ENCODE results near the gene SSU72.

The SSU72 gene

DNA sequence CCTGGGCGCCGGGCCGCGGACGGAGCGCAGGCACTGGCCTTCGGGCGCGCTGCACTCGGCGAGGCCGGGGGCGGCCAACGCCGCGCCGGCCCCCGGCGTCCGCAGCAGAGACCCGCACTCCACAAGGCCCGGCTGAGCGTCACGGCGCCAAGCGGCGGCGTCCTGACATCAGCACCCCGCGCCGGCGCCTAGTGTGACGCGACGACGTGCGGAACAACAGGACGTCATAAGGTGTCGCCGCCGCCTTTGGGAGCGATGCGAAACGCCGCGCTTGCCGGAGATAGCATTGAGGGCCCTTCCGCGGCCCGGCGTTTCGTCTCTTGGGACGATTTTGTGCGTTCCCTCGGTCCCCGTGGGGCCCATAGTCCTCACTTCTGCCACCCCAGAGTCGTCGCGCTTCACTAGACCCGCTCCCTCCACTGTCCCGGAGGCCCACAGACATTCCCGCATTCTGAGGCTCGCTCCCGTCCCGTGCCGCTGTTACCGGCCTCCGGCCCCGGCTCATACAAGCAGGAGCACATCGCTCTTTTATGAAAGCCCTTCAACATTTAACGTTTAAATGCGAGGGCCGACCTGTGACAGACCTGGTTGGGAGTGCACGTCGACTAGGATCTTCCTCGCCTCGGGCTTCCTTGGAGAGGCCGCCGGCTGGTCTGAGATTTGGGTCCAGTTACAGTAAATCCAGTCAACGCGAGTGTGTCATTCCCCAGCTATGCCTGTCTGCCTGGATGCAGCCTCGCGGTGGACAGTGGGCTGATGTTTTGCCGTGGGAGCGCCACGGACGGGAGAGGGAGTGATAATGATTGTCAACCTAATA lies at the start of gene SSU72:
SSU72 (minus strand) TSS at position 143 of the 817 bp plus-strand sequence. CDS start 306 bp downstream, outside the sequence.
- DNase-seq (ENCODE audit: low read depth) = peak; percentile 93

GRCh38 chr1:1623631-1624442 lies 49.2 kb upstream of the SSU72 start:
- no peak for DNase-seq (ENCODE audit: low read depth)

DNA sequence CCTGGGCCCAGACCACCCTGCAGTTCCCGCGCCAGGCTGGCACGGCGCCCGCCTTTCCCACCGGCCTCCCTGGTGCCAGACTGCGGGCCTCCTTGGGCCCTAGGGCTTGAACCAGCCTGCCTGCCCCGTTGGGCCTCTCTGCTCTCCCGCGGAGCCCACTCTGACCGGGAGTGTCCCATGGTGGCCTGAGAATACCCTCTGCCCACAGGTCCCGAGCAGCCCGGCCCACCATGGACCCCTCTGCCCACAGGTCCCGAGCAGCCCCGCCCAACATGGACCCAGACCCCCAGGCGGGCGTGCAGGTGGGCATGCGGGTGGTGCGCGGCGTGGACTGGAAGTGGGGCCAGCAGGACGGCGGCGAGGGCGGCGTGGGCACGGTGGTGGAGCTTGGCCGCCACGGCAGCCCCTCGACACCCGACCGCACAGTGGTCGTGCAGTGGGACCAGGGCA lies 48.5 kb upstream of the SSU72 start:
- DNase-seq (ENCODE audit: low read depth) = no peak

GRCh38 chr1:1622788-1623094 lies 48.1 kb upstream of the SSU72 start:
- no peak for DNase-seq (ENCODE audit: low read depth)

GRCh38 chr1:1622010-1622787 lies 47.5 kb upstream of the SSU72 start:
- no peak for DNase-seq (ENCODE audit: low read depth)

- DNase-seq (ENCODE audit: low read depth) = no peak
Observed at GRCh38 chr1:1621173-1622009, 46.7 kb upstream of the SSU72 start.

GRCh38 chr1:1620433-1621139 lies 45.9 kb upstream of the SSU72 start:
- no peak for DNase-seq (ENCODE audit: low read depth)

- no peak for DNase-seq (ENCODE audit: low read depth)
Observed at GRCh38 chr1:1619917-1620361, 45.3 kb upstream of the SSU72 start.

GRCh38 chr1:1618396-1619068 lies 43.9 kb upstream of the SSU72 start:
- no peak for DNase-seq (ENCODE audit: low read depth)

DNA sequence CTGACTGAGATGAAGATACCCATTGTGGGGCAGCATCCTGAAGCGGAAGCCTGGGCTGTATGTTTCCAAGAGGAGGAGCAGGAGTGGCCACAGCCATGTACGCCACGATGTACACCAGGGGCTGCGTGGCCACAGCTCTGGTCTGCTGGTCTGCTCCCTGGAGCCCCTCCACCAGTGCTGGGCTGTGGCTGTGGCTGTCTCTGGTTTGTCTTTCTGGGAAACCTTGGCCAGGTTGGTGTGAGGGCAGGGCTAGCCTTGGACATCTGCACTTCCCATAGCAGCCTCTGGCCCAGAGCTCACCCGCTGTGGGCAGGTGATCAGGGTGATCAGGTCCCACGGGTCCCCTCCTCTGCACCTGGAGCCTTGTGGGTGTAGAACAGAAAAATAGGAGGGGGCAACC lies 43.3 kb upstream of the SSU72 start:
- DNase-seq (ENCODE audit: low read depth) = no peak

DNA sequence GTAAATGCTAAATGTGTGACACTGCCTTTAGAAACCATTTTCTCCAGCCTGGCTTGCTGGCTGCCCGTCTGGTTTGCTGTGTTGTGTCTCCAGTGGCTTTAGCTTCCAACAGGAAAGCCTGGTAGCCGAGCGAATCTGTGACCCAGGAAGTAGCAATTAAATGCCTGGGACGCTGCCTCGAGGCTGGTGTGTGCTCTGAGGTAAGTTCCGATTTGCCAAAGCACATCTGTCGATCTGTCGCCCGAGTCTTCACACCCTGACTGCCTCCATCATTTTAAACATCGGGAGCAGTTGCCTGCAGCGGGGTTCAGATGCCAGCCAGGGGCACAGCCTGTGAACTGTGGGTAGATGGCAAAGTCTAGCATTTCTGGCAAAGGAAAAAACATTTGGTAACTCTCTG lies 42.9 kb upstream of the SSU72 start:
- no peak for DNase-seq (ENCODE audit: low read depth)

GRCh38 chr1:1616838-1617237 lies 42.2 kb upstream of the SSU72 start:
- no peak for DNase-seq (ENCODE audit: low read depth)

GRCh38 chr1:1616045-1616790 lies 41.6 kb upstream of the SSU72 start:
- DNase-seq (ENCODE audit: low read depth) = peak; percentile 45

DNA sequence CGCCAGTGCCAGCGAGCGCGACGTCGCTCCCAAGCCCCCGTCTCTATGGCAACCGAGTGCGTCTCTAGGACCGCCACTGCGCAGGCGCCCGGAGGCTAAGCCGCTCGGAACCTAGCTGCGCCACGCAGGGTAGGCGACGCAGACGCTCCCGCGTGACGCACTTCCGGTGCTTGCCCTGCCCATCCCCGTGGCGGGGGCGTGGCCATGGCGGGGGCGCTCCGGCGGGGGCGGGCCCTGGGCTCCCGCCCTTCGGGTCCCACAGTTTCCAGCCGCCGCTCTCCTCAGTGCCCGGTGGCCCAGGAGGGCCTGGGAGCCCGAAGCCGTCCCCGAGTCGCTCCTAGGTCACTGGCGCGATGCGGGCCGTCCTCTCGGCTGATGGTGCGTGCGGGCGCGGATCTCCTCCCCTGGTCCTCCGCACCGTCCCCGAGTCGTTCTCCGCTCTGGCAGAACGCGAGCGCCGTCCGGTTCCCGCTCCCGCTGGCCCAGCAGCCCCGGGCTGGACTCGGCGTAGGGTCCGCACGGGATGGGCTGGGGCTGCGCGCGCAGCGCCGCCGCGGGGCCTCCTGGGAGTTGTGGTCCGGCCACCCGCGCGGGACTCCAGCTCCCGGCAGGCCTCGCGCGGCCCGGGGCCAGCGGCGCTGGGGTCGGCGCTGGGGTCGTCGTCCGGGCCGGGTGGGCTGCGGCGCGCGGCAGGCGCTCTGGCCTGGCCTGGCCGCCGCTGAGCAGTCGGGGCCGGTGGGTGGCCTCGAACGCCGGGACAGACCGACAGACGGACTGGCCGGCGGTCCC lies 40.8 kb upstream of the SSU72 start, which contains the start of gene MIB2:
MIB2 (plus strand) TSS at position 245 of the 789 bp plus-strand sequence. CDS start 7,953 bp downstream, outside the sequence.
- peak; percentile 96 for DNase-seq (ENCODE audit: low read depth)

GRCh38 chr1:1614954-1615255 lies 40.2 kb upstream of the SSU72 start:
- DNase-seq (ENCODE audit: low read depth) = no peak

- peak; percentile 25 for DNase-seq (ENCODE audit: low read depth)
Observed at GRCh38 chr1:1614204-1614953, 39.7 kb upstream of the SSU72 start.

GRCh38 chr1:1613509-1614082 lies 38.9 kb upstream of the SSU72 start:
- DNase-seq (ENCODE audit: low read depth) = no peak

GRCh38 chr1:1612104-1612400 lies 37.4 kb upstream of the SSU72 start:
- no peak for DNase-seq (ENCODE audit: low read depth)

All from ELR (cell line).